HepG2 (cell line): Measurements from ENCODE around the gene ABCC12. TPM values are rescaled to one million over a fixed set of nuclear protein-coding genes. Genes with fewer than 3 reads are reported as not detected.

Experiments
- ETV5 ChIP-seq: IDR thresholded peaks from 2 replicates; pipeline ENCODE4 v1.6.1; 2018; ENCODE audit warnings: missing biosample characterization, missing genetic modification reagents, inconsistent platforms, borderline replicate concordance
- FOXK1 ChIP-seq: sonication (generic); formaldehyde crosslinking; IDR thresholded peaks from 2 replicates; pipeline ENCODE4 v1.4.0; 2020; ENCODE audit warnings: low read depth, missing genetic modification reagents, borderline replicate concordance
- FOXP1 ChIP-seq, 2 experiments: fragments of 450-650 bp in 1 of 2; IDR thresholded peaks; 2 replicates each; pipeline ENCODE4 v1.6.1; 2017 to 2018; ENCODE audit warnings: antibody characterized with exemption in 1 of 2
- GATAD1 ChIP-seq: IDR thresholded peaks from 2 replicates; pipeline ENCODE4 v1.6.1; 2016; ENCODE audit warnings: missing genetic modification reagents, missing compliant biosample characterization
- GTF2F1 ChIP-seq: fragments of 150-350 bp; IDR thresholded peaks from 2 replicates; pipeline ENCODE4 v1.6.1; 2014; ENCODE audit warnings: low read length
- GTF3A ChIP-seq: sonication (generic); formaldehyde crosslinking; conservative IDR thresholded peaks from 2 replicates; pipeline ENCODE4 v1.4.0; 2020; ENCODE audit warnings: mild to moderate bottlenecking, missing genetic modification reagents
- HCFC1 ChIP-seq: fragments of 150-350 bp; IDR thresholded peaks from 2 replicates; pipeline ENCODE4 v1.6.1; 2014; ENCODE audit warnings: low read depth, low read length
- ISL2 ChIP-seq: sonication (generic); formaldehyde crosslinking; IDR thresholded peaks from 2 replicates; pipeline ENCODE4 v1.5.0; 2020; ENCODE audit warnings: missing genetic modification reagents
- KAT7 ChIP-seq: IDR thresholded peaks from 2 replicates; pipeline ENCODE4 v1.6.1; 2018; ENCODE audit warnings: borderline replicate concordance, missing compliant biosample characterization
- LCORL ChIP-seq, 2 experiments: fragments of 450-650 bp in 1 of 2; sonication (generic) in 1 of 2; formaldehyde crosslinking in 1 of 2; IDR thresholded peaks; 2 replicates each; pipeline versions ENCODE4 v1.5.0 to v1.6.1; 2017 to 2020; ENCODE audit warnings: antibody characterized with exemption in 1 of 2, missing genetic modification reagents in 1 of 2
- MYNN ChIP-seq: sonication (generic); formaldehyde crosslinking; IDR thresholded peaks from 2 replicates; pipeline ENCODE4 v1.4.0; 2020; ENCODE audit warnings: mild to moderate bottlenecking, low read depth, missing genetic modification reagents
- ONECUT2 ChIP-seq: sonication (generic); formaldehyde crosslinking; IDR thresholded peaks from 2 replicates; pipeline ENCODE4 v1.4.0; 2020; ENCODE audit warnings: missing genetic modification reagents
- POGZ ChIP-seq: sonication (generic); formaldehyde crosslinking; IDR thresholded peaks from 2 replicates; pipeline ENCODE4 v1.4.0; 2020; ENCODE audit warnings: mild to moderate bottlenecking, missing genetic modification reagents
- RARG ChIP-seq: sonication (generic); formaldehyde crosslinking; IDR thresholded peaks from 2 replicates; pipeline ENCODE4 v1.4.0; 2020; ENCODE audit warnings: low read depth, mild to moderate bottlenecking, missing genetic modification reagents
- RFX1 ChIP-seq: fragments of 450-650 bp; IDR thresholded peaks from 2 replicates; pipeline ENCODE4 v1.6.1; 2017
- RNF219 ChIP-seq: sonication (generic); formaldehyde crosslinking; IDR thresholded peaks from 2 replicates; pipeline ENCODE4 v1.5.0; 2020; ENCODE audit warnings: mild to moderate bottlenecking, missing genetic modification reagents
- SKIL ChIP-seq: sonication (generic); formaldehyde crosslinking; IDR thresholded peaks from 2 replicates; pipeline ENCODE4 v1.8.0; 2022; ENCODE audit warnings: missing genetic modification reagents, mild to moderate bottlenecking, moderate library complexity, borderline replicate concordance
- SMAD1 ChIP-seq: sonication (generic); formaldehyde crosslinking; IDR thresholded peaks from 2 replicates; pipeline ENCODE4 v1.4.0; 2020; ENCODE audit warnings: missing genetic modification reagents, low read depth, mild to moderate bottlenecking, borderline replicate concordance
- TEAD3 ChIP-seq: optimal IDR thresholded peaks from 2 replicates; pipeline ENCODE3; 2016; ENCODE audit warnings: borderline replicate concordance
- ZFP36 ChIP-seq: fragments of 150-350 bp; IDR thresholded peaks from 2 replicates; pipeline ENCODE4 v1.6.1; 2018; ENCODE audit warnings: borderline replicate concordance, low read length, low read depth; ENCODE audit not compliant: partially characterized antibody
- ZFYVE20 ChIP-seq: sonication (generic); formaldehyde crosslinking; IDR thresholded peaks from 2 replicates; pipeline ENCODE4 v1.8.0; 2023; ENCODE audit warnings: low read depth, mild to moderate bottlenecking, moderate library complexity, missing genetic modification reagents, borderline replicate concordance
- ZNF234 ChIP-seq: sonication (generic); formaldehyde crosslinking; conservative IDR thresholded peaks from 2 replicates; pipeline ENCODE4 v1.5.1; 2020; ENCODE audit warnings: mild to moderate bottlenecking, missing genetic modification reagents
- ZNF296 ChIP-seq: sonication (generic); formaldehyde crosslinking; conservative IDR thresholded peaks from 2 replicates; pipeline ENCODE4 v1.5.0; 2020; ENCODE audit warnings: mild to moderate bottlenecking, missing genetic modification reagents
- ZNF329 ChIP-seq: sonication (generic); formaldehyde crosslinking; IDR thresholded peaks from 2 replicates; pipeline ENCODE4 v1.9.0; 2021; ENCODE audit warnings: low read depth, mild to moderate bottlenecking, missing genetic modification reagents
- ZNF331 ChIP-seq: sonication (generic); formaldehyde crosslinking; IDR thresholded peaks from 2 replicates; pipeline ENCODE4 v1.4.0; 2020; ENCODE audit warnings: missing genetic modification reagents
- ZNF598 ChIP-seq: sonication (generic); formaldehyde crosslinking; IDR thresholded peaks from 2 replicates; pipeline ENCODE4 v1.5.1; 2020; ENCODE audit warnings: mild to moderate bottlenecking, missing genetic modification reagents, borderline replicate concordance
- ZNF616 ChIP-seq: sonication (generic); formaldehyde crosslinking; IDR thresholded peaks from 2 replicates; pipeline ENCODE4 v1.5.0; 2020; ENCODE audit warnings: low read depth, mild to moderate bottlenecking, missing genetic modification reagents
- ZNF619 ChIP-seq: sonication (generic); formaldehyde crosslinking; IDR thresholded peaks from 2 replicates; pipeline ENCODE4 v1.4.0; 2020; ENCODE audit warnings: mild to moderate bottlenecking, missing genetic modification reagents
- ZNF83 ChIP-seq: sonication (generic); formaldehyde crosslinking; IDR thresholded peaks from 2 replicates; pipeline ENCODE4 v1.4.0; 2020; ENCODE audit warnings: missing genetic modification reagents, mild to moderate bottlenecking, borderline replicate concordance
- ZSCAN29 ChIP-seq: sonication (generic); formaldehyde crosslinking; conservative IDR thresholded peaks from 2 replicates; pipeline ENCODE4 v1.4.0; 2020; ENCODE audit warnings: mild to moderate bottlenecking, missing genetic modification reagents
- ZSCAN30 ChIP-seq: sonication (generic); formaldehyde crosslinking; IDR thresholded peaks from 2 replicates; pipeline ENCODE4 v1.5.0; 2020; ENCODE audit warnings: mild to moderate bottlenecking, missing genetic modification reagents
- polyA plus RNA-seq, 8 experiments: library from polyadenylated mRNA; depleted of rRNA in 3 of 8; stranded (reverse) in 7 of 8; unstranded in 1 of 8; fragments of >200 nt; fragmentation: Illumina TruSeq in 4 of 8; extraction: Trizol in 4 of 8; gene quantifications; 2 replicates each; pipeline versions ENCODE4 v1.2.1 to v1.2.3, GENCODE V29; 2011 to 2016; ENCODE audit warnings: low read depth in 4 of 8, missing spikeins in 1 of 8, mixed read lengths in 1 of 8; ENCODE audit not compliant: insufficient read depth in 1 of 8
- total RNA-seq, 5 experiments: library from RNA; depleted of rRNA; stranded (reverse); fragments of >200 nt; fragmentation: Illumina TruSeq; extraction: Trizol; gene quantifications; 2 replicates each; pipeline ENCODE4 v1.2.3, GENCODE V29; 2016; ENCODE audit warnings: low read depth in 1 of 5

ABCC12 gene
- total and polyA plus RNA-seq, 2 of the 13 experiments (the other 11 are each of a cell fraction or from before 2014, with no cell fraction given), result not detected

GRCh38 chr16:48156790-48157209, 1.0 kb upstream of the ABCC12 start (continued):
- TF ChIP-seq ZNF616 (CRISPR knock-in tag) (no peak), TEAD3 (CRISPR knock-in tag) (peak; percentile 44), POGZ (CRISPR knock-in tag) (no peak), LCORL (IDR thresholded peaks at IDR 0.05) (no peak), LCORL (CRISPR knock-in tag; IDR thresholded peaks at IDR 0.05) (no peak), MYNN (CRISPR knock-in tag) (no peak), RNF219 (CRISPR knock-in tag) (no peak), ZNF296 (CRISPR knock-in tag) (no peak), GTF3A (no peak), HCFC1 (no peak), FOXK1 (CRISPR knock-in tag) (no peak), GATAD1 (CRISPR knock-in tag) (no peak), ETV5 (peak; percentile 58; the same call in 1 of the 2 replicates), ZNF598 (no peak), ZNF331 (no peak), KAT7 (CRISPR knock-in tag) (no peak), RARG (CRISPR knock-in tag) (no peak), ONECUT2 (CRISPR knock-in tag) (no peak), SMAD1 (CRISPR knock-in tag) (no peak), FOXP1 (IDR thresholded peaks at IDR 0.05) (no peak), FOXP1 (CRISPR knock-in tag; IDR thresholded peaks at IDR 0.05) (no peak), ZFYVE20 (CRISPR knock-in tag) (no peak), RFX1 (no peak), SKIL (CRISPR knock-in tag) (no peak), ZFP36 (peak; percentile 41), GTF2F1 (0 out of 2 replicates have a peak, but pooled peaks have one; percentile 24), ZSCAN29 (CRISPR knock-in tag) (no peak), ZNF619 (CRISPR knock-in tag) (no peak), ZSCAN30 (CRISPR knock-in tag) (no peak), ISL2 (CRISPR knock-in tag) (no peak), ZNF234 (no peak), ZNF329 (no peak), ZNF83 (CRISPR knock-in tag) (no peak)
